D721Med (cell line): ENCODE measurements around the gene CCDC170.
"Not testable (repeated sequence)": the region's sequence is repeated elsewhere in the genome, so short reads cannot be mapped to it uniquely, and the experiment has no call there.

Experiments
- DNase-seq: peaks from one replicate; pipeline ENCODE4 v3.0.0; 2011; ENCODE audit warnings: low spot score; ENCODE audit not compliant: insufficient read length
- FAIRE-seq: peaks from 2 replicates; lab custom pipeline; 2011; peaks lifted over from hg19 to GRCh38; lab: Jason Lieb, UNC
- TF ChIP-seq, protein P1 (sequence below): IDR thresholded peaks from 2 replicates; pipeline ENCODE4 v1.5.1; 2012; ENCODE audit warnings: mild to moderate bottlenecking, control low read depth; ENCODE audit not compliant: insufficient read depth; ENCODE audit errors: missing control alignments

The CCDC170 gene

DNA sequence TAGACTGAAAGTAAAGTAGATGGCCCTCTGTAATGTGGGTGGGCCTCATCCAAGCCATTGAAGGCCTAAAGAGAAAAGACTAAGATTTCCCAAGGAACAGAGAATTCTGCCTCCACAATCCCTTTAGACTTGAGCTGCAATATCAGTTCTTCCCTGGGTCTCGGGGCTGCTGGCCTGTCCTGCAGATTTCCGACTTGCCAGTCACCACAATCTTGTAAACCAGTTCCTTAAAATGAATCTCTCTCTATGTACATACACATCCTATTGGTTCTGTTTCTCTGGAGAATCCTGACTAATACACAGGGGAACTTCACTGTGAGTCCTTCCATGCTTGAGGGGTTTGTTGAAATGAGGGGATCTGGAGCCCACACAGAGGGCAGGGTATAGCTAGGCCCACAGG is 12.9 kb downstream of the CCDC170 start:
- TF ChIP-seq, protein P1, sequence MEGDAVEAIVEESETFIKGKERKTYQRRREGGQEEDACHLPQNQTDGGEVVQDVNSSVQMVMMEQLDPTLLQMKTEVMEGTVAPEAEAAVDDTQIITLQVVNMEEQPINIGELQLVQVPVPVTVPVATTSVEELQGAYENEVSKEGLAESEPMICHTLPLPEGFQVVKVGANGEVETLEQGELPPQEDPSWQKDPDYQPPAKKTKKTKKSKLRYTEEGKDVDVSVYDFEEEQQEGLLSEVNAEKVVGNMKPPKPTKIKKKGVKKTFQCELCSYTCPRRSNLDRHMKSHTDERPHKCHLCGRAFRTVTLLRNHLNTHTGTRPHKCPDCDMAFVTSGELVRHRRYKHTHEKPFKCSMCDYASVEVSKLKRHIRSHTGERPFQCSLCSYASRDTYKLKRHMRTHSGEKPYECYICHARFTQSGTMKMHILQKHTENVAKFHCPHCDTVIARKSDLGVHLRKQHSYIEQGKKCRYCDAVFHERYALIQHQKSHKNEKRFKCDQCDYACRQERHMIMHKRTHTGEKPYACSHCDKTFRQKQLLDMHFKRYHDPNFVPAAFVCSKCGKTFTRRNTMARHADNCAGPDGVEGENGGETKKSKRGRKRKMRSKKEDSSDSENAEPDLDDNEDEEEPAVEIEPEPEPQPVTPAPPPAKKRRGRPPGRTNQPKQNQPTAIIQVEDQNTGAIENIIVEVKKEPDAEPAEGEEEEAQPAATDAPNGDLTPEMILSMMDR: no peak
- FAIRE-seq (no peak), DNase-seq (no peak)

DNA sequence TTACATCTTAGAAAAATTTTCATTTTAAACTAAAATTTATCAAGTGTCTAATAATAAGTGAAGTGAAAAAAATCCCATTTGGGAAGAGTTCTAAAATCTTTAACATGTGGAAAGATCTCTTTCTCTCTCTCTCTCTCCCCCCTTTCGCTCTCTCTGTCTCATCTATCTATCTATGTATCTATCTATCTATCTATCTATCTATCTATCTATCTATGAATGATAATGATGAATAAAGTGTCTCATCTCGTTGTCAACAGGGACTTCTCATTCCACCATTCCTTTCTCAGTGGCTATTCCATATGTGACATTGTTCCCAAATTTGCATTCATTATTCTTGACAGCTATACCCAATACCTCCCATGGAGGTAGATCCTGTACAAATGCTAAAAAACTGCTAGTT is 15.2 kb downstream of the CCDC170 start:
- DNase-seq (no peak), FAIRE-seq (no peak)
- TF ChIP-seq, protein P1: no peak

DNA sequence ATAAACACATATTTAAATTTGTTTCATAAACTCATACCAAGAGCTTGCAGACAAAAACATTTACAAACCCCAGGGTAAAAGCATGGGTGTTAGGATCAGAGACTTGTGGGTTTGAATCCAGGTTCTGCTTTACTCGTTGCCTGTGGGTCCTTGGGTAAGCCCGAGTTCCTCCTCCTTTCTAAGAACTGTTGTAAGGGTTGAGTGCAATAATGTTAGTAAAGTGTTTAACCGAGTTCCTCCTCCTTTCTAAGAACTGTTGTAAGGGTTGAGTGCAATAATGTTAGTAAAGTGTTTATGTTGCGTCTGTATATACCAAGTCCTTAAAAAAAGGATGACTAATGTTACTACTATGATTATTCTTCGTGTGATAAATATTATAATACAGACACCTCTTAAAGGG is 18.7 kb downstream of the CCDC170 start:
- FAIRE-seq (no peak), DNase-seq (no peak)
- TF ChIP-seq, protein P1: no peak

DNA sequence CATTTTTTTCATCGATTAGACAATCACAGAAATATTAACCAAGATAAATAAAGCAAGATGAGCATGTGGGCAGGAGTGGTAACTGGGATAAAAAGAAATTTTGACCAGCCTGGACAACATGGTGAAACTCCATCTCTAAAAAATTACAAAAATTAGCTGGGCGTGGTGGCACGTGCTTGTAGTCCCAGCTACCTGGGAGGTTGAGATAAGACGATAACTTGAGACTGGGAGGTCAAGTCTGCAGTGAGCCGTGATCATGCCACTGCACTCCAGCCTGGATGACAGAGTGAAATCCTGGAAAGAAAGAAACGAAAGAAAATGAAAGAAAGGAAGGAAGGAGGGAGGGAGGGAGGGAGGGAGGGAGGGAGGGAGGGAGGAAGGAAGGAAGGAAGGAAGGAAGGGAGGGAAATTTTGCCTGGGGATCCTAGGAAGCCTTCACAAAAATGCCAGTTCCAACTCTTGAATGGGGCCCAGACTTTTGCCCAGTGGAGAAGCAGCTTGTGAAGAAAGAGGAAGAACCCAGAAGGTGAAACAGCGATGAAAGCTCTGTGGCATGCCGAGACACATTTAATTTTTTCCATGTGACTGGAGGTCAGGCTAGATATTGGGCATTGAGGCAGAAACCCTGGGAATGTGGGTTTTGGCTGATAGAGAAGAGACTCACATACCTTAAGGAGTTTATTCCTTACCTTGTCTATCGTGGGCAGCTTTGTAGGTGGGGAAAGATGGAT is 20.3 kb downstream of the CCDC170 start:
- no peak for DNase-seq
- no peak for FAIRE-seq
- TF ChIP-seq, protein P1: no peak

DNA sequence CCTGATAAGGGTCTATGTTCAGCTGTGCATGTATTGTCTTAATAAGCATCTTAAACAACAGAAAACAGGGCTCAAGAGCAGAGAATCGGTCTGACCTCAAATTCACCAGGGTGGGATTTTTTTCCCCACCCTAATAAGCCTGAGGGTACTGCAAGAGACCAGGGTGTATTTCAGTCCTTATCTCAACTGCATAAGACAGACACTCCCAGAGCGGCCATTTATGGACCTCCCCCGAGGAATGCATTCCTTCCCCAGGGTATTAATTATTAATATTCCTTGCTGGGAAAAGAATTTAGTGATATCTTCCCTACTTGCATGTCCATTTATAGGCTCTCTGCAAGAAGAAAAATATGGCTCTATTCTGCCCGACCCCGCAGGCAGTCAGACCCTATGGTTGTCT is 25.2 kb downstream of the CCDC170 start:
- FAIRE-seq, DNase-seq: not testable (repeated sequence)

DNA sequence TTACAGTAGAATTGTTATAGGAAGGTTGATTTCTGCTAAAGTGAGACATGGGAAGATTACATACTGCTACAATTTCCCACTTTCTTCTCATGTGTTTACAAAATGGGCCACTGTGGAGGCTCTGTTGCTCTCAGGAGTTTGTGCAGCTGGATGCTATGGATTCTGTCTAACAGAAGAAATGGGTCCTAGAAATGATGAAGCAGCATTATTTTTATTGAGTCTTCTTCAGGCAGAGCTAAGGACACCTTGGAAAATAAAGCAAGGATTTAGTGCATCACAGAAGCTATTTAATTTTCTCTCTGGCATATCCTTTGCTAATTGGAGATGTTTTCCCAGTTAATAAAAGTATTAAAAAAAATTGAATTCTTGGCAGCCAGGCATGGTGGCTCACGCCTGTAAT is 29.2 kb downstream of the CCDC170 start:
- FAIRE-seq (no peak), DNase-seq (no peak)
- TF ChIP-seq, protein P1: no peak

DNA sequence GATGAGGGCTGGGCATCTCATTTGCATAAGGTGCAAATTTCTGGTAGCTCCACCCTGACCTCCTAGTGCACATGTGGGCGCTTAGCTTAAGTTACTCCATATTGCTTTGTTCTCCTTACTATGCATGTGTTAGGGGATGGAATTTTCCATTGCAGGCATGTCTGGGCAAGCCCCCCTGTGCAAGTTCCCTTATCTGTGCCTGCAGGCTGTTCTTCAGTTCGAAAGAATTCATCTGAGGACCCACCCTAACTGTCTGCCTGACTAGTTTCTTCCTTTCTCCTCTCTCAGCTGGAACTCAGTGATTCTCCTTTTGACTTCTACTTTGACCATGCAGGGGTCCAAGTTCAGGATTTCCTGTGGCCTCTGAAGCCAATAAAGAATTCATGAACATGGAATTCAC is 30.2 kb downstream of the CCDC170 start:
- FAIRE-seq (no peak), DNase-seq (no peak)
- TF ChIP-seq, protein P1: no peak
